ENCODE measurements around the gene NFIA.

GRCh38 chr1:61426254-61426653, 343.9 kb downstream of the NFIA start:
- no peak for TF ChIP-seq POLR2A (IDR thresholded peaks at IDR 0.05; ENCODE audit: low read depth, low read length)
- TF ChIP-seq RFX5 (IDR thresholded peaks at IDR 0.05; ENCODE audit: low read depth, low read length) = no peak
- no peak for TF ChIP-seq CTCF (IDR thresholded peaks at IDR 0.05 in 2 of 3, conservative IDR thresholded peaks at IDR 0.05 in 1 of 3; ENCODE audit: control insufficient read depth in 2 of 3, extremely low read depth in 1 of 3, insufficient read depth in 1 of 3, low read depth in 3 of 3, low read length in 3 of 3)
- no peak for TF ChIP-seq SUZ12 (IDR thresholded peaks at IDR 0.05; ENCODE audit: unreplicated experiment)
- no peak for TF ChIP-seq CEBPB (IDR thresholded peaks at IDR 0.05; ENCODE audit: borderline replicate concordance in 1 of 2, low read depth in 2 of 2, low read length in 2 of 2)
- no peak for TF ChIP-seq EED (IDR thresholded peaks at IDR 0.05; ENCODE audit: low read depth)
- no peak for TF ChIP-seq NBN (IDR thresholded peaks at IDR 0.05)
- TF ChIP-seq SIN3A (IDR thresholded peaks at IDR 0.05; ENCODE audit: low read depth, low read length) = no peak
- TF ChIP-seq EZH2 (IDR thresholded peaks at IDR 0.05; ENCODE audit: borderline replicate concordance, control insufficient read depth, low read depth, low read length) = no peak
- no peak for TF ChIP-seq MAX (IDR thresholded peaks at IDR 0.05; ENCODE audit: low read depth, low read length)

All from GM12878 (cell line).